H1 (cell line): Measurements from ENCODE around the gene KIAA0930.

ENCODE experiments used
- EP300 ChIP-seq, 2 experiments: IDR thresholded peaks; 1 replicate in 1 of 2; 2 replicates in 1 of 2; pipeline ENCODE4 v1.6.1; 2011 to 2012; ENCODE audit warnings: low read depth in 2 of 2, low read length in 2 of 2, mild to moderate bottlenecking in 2 of 2, borderline replicate concordance in 1 of 2, inconsistent platforms in 1 of 2, moderate library complexity in 1 of 2
- EZH2 ChIP-seq: fragments of 200-600 bp; sonication (generic); IDR thresholded peaks from 2 replicates; pipeline ENCODE4 v1.7.1; 2012; ENCODE audit warnings: low read depth, mild to moderate bottlenecking, moderate library complexity, low read length, inconsistent platforms; ENCODE audit not compliant: severe bottlenecking
- GABPA ChIP-seq: IDR thresholded peaks from 2 replicates; pipeline ENCODE4 v1.6.1; 2011; ENCODE audit warnings: mild to moderate bottlenecking, low read length, moderate library complexity, borderline replicate concordance; ENCODE audit not compliant: insufficient read depth
- POLR2A ChIP-seq, 2 experiments: IDR thresholded peaks; 1 replicate in 1 of 2; 2 replicates in 1 of 2; pipeline ENCODE4 v1.6.1; 2011; ENCODE audit warnings: low read depth in 2 of 2, low read length in 2 of 2, mild to moderate bottlenecking in 2 of 2; ENCODE audit errors: control extremely low read depth in 1 of 2
- POLR2AphosphoS5 ChIP-seq: IDR thresholded peaks from 2 replicates; pipeline ENCODE4 v1.6.1; 2011; ENCODE audit warnings: low read depth, low read length
- RAD21 ChIP-seq, 2 experiments: IDR thresholded peaks in 1 of 2; conservative IDR thresholded peaks in 1 of 2; 2 replicates each; pipeline ENCODE4 v1.6.1; 2011; ENCODE audit warnings: low read depth in 2 of 2, low read length in 2 of 2, improper control_type of control experiment in 1 of 2, inconsistent platforms in 1 of 2, mild to moderate bottlenecking in 1 of 2, moderate library complexity in 1 of 2
- RXRA ChIP-seq: IDR thresholded peaks from 2 replicates; pipeline ENCODE4 v1.6.1; 2011; ENCODE audit warnings: low read depth, mild to moderate bottlenecking, low read length, moderate library complexity; ENCODE audit not compliant: insufficient read depth
- SRF ChIP-seq: IDR thresholded peaks from 2 replicates; pipeline ENCODE4 v1.6.1; 2011; ENCODE audit warnings: mild to moderate bottlenecking, low read depth, low read length, moderate library complexity
- TAF1 ChIP-seq: IDR thresholded peaks from 2 replicates; pipeline ENCODE4 v1.6.1; 2011; ENCODE audit warnings: mild to moderate bottlenecking, low read depth, low read length
- TF ChIP-seq, protein P1 (sequence below), 3 experiments: IDR thresholded peaks; 1 replicate in 2 of 3; 2 replicates in 1 of 3; pipeline versions ENCODE4 v1.5.1 to v1.6.1; 2011; ENCODE audit warnings: low read length in 3 of 3, mild to moderate bottlenecking in 3 of 3, inconsistent platforms in 2 of 3, low read depth in 1 of 3, moderate library complexity in 1 of 3; ENCODE audit not compliant: insufficient read depth in 1 of 3; ENCODE audit errors: control extremely low read depth in 1 of 3

DNA sequence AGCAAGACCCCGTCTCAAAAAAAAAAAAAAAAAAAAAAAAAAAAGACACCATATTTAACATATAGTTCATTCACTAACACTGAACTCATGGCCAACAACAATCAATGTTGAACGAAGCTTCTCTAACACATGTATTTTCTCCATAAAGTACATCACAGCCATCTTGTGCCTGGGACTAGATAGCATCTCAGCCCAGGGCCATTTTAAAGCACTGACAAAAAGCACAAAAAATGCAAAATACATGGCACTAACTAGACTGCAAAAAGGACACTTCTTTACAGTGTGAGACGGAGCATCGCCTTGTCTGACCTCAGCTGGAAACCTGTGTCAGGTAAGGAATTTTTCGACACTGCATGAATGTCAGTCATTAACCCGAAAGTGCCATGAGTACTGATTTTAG lies 23.3 kb downstream of the KIAA0930 start:
- no peak for TF ChIP-seq RXRA
- TF ChIP-seq POLR2AphosphoS5, result no peak
- no peak for TF ChIP-seq EP300 (IDR thresholded peaks at IDR 0.05; ENCODE audit: borderline replicate concordance in 1 of 2, low read depth in 2 of 2, low read length in 2 of 2)
- TF ChIP-seq, protein P1, sequence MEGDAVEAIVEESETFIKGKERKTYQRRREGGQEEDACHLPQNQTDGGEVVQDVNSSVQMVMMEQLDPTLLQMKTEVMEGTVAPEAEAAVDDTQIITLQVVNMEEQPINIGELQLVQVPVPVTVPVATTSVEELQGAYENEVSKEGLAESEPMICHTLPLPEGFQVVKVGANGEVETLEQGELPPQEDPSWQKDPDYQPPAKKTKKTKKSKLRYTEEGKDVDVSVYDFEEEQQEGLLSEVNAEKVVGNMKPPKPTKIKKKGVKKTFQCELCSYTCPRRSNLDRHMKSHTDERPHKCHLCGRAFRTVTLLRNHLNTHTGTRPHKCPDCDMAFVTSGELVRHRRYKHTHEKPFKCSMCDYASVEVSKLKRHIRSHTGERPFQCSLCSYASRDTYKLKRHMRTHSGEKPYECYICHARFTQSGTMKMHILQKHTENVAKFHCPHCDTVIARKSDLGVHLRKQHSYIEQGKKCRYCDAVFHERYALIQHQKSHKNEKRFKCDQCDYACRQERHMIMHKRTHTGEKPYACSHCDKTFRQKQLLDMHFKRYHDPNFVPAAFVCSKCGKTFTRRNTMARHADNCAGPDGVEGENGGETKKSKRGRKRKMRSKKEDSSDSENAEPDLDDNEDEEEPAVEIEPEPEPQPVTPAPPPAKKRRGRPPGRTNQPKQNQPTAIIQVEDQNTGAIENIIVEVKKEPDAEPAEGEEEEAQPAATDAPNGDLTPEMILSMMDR (IDR thresholded peaks at IDR 0.05; ENCODE audit: control extremely low read depth in 1 of 3, insufficient read depth in 1 of 3, low read depth in 1 of 3, low read length in 3 of 3), result no peak
- TF ChIP-seq POLR2A (IDR thresholded peaks at IDR 0.05; ENCODE audit: control extremely low read depth in 1 of 2, low read depth in 2 of 2, low read length in 2 of 2), result no peak
- TF ChIP-seq SRF, result no peak
- no peak for TF ChIP-seq RAD21 (IDR thresholded peaks at IDR 0.05 in 1 of 2, conservative IDR thresholded peaks at IDR 0.05 in 1 of 2; ENCODE audit: low read depth in 2 of 2, low read length in 2 of 2)
- TF ChIP-seq GABPA, result no peak
- no peak for TF ChIP-seq EZH2
- TF ChIP-seq TAF1, result no peak
